Measurements from ENCODE around the gene EFCAB12. TPM values are rescaled to one million over a fixed set of nuclear protein-coding genes. Genes with fewer than 3 reads are reported as not detected.

The EFCAB12 gene
- total and polyA plus RNA-seq, 2 of the 13 experiments (the other 11 are each of a cell fraction or from before 2014, with no cell fraction given): 0.31 to 2.4 TPM

DNA sequence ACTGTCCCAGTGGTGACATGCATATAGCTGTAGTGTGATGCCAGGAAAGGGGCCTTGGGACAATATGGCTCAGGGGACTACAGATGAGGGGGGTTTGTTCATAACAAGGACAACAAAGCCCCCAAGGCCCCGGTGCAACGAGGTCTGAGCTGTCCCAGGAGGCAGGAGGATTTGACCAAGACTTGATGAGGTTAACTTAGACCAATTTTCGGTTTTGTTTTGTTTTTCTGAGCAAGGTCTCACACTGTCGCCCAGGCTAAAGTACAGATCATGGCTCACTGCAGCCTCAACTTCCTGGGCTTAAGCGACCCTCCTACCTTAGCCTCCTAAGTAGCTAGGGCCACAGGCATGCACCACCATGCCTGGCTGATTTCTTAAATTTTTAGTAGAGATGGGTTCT, 23.8 kb downstream of the EFCAB12 start:
- 57% methylated on average over 4 of the region's 5 CpGs for WGBS (ENCODE audit: low lambda C conversion rate)
- in situ Hi-C loops (cut with HindIII; ENCODE audit: extremely low pct_ligation_motif_present, low pct_unique_long_range_greater_than_20kb): no loop called here
- FAIRE-seq (no peak), ATAC-seq (no peak), DNase-seq (ENCODE audit: low spot score) (no peak)
- H3K4me1 ChIP-seq (ENCODE audit: insufficient read depth, low read length): peaks cover 39% of the 10 kb centered on the region
- no peak overlapping the region for H3K9ac ChIP-seq (ENCODE audit: insufficient read depth, low read depth, low read length)
- CTCF ChIA-PET (ENCODE audit: low intra/inter-chr PET ratio, low total read pairs): no interaction called here
- no peak overlapping the region for H3K27ac ChIP-seq (ENCODE audit: extremely low read length, insufficient read depth, low read length)
- no peaks in the 10 kb centered on the region for H4K20me1 ChIP-seq (ENCODE audit: insufficient read depth, low read length)
- BruUV-seq (replicated peaks): no TSS peak
- H3K4me2 ChIP-seq (ENCODE audit: low read depth, low read length): no peak overlapping the region
- 0 out of 5 replicates have a peak, but pooled peaks cover 0 to 2% of the 10 kb centered on the region in 2 experiments for H3K36me3 ChIP-seq (replicated peaks in 1 of 2; ENCODE audit: control insufficient read depth in 1 of 2, insufficient read depth in 2 of 2, low read length in 2 of 2)
- H3K27me3 ChIP-seq (ENCODE audit: control insufficient read depth in 1 of 2, insufficient read depth in 2 of 2, low read length in 2 of 2): no peaks in the 10 kb centered on the region
- no peaks in the 10 kb centered on the region for H3K79me2 ChIP-seq (ENCODE audit: insufficient read depth, low read length)
- H2AFZ ChIP-seq (ENCODE audit: low read length): no peak overlapping the region
- no peaks in the 10 kb centered on the region for H3K9me3 ChIP-seq (ENCODE audit: low read length)
- POLR2A ChIA-PET: no interaction called here
- H3K4me3 ChIP-seq (replicated peaks in 1 of 3; ENCODE audit: insufficient read depth in 1 of 3, low read depth in 2 of 3, low read length in 3 of 3): no peak overlapping the region
- intact Hi-C loops (cut with micrococcal nuclease; ENCODE audit: unreplicated experiment): no loop called here
- TF ChIP-seq YY1 (IDR thresholded peaks at IDR 0.05; ENCODE audit: insufficient read depth, insufficient replicate concordance, low read depth, low read length) (no peak), ZBTB21 (CRISPR knock-in tag; IDR thresholded peaks at IDR 0.05) (no peak), ATF5 (CRISPR knock-in tag; IDR thresholded peaks at IDR 0.05; ENCODE audit: low read depth) (no peak), SAFB2 (CRISPR knock-in tag; IDR thresholded peaks at IDR 0.05; ENCODE audit: borderline replicate concordance, low read depth) (no peak), POLR2AphosphoS5 (IDR thresholded peaks at IDR 0.05; ENCODE audit: low read depth, low read length) (no peak), THAP11 (CRISPR knock-in tag; IDR thresholded peaks at IDR 0.05) (no peak), ZSCAN22 (CRISPR knock-in tag; IDR thresholded peaks at IDR 0.05) (no peak), HNRNPLL (IDR thresholded peaks at IDR 0.05; ENCODE audit: low read depth, low read length, poor library complexity, severe bottlenecking) (no peak), RBM39 (IDR thresholded peaks at IDR 0.05; ENCODE audit: low read depth, low read length, poor library complexity, severe bottlenecking) (no peak), DPF2 (CRISPR knock-in tag; IDR thresholded peaks at IDR 0.05; ENCODE audit: borderline replicate concordance, low read depth) (no peak), SP140L (CRISPR knock-in tag; IDR thresholded peaks at IDR 0.05; ENCODE audit: borderline replicate concordance) (no peak), ZNF672 (CRISPR knock-in tag; IDR thresholded peaks at IDR 0.05) (no peak), TRAFD1 (CRISPR knock-in tag; IDR thresholded peaks at IDR 0.05; ENCODE audit: borderline replicate concordance) (no peak)
- TF ChIP-seq, protein P1, sequence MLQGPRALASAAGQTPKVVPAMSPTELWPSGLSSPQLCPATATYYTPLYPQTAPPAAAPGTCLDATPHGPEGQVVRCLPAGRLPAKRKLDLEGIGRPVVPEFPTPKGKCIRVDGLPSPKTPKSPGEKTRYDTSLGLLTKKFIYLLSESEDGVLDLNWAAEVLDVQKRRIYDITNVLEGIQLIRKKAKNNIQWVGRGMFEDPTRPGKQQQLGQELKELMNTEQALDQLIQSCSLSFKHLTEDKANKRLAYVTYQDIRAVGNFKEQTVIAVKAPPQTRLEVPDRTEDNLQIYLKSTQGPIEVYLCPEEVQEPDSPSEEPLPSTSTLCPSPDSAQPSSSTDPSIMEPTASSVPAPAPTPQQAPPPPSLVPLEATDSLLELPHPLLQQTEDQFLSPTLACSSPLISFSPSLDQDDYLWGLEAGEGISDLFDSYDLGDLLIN (CRISPR knock-in tag; IDR thresholded peaks at IDR 0.05; ENCODE audit: borderline replicate concordance): no peak
- TF ChIP-seq, protein P2, sequence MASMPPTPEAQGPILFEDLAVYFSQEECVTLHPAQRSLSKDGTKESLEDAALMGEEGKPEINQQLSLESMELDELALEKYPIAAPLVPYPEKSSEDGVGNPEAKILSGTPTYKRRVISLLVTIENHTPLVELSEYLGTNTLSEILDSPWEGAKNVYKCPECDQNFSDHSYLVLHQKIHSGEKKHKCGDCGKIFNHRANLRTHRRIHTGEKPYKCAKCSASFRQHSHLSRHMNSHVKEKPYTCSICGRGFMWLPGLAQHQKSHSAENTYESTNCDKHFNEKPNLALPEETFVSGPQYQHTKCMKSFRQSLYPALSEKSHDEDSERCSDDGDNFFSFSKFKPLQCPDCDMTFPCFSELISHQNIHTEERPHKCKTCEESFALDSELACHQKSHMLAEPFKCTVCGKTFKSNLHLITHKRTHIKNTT (CRISPR knock-in tag; IDR thresholded peaks at IDR 0.05): no peak
- TF ChIP-seq, protein P3, sequence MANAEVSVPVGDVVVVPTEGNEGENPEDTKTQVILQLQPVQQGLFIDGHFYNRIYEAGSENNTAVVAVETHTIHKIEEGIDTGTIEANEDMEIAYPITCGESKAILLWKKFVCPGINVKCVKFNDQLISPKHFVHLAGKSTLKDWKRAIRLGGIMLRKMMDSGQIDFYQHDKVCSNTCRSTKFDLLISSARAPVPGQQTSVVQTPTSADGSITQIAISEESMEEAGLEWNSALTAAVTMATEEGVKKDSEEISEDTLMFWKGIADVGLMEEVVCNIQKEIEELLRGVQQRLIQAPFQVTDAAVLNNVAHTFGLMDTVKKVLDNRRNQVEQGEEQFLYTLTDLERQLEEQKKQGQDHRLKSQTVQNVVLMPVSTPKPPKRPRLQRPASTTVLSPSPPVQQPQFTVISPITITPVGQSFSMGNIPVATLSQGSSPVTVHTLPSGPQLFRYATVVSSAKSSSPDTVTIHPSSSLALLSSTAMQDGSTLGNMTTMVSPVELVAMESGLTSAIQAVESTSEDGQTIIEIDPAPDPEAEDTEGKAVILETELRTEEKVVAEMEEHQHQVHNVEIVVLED (CRISPR knock-in tag; IDR thresholded peaks at IDR 0.05; ENCODE audit: borderline replicate concordance): no peak

All from HepG2 (cell line).